A549 (cell line): ENCODE results near the gene TEX52. TPM values are rescaled to one million over a fixed set of nuclear protein-coding genes. Genes with fewer than 3 reads are reported as not detected.
A peak's percentile ranks its signal among the peaks of the same experiment; 100 is the strongest.

ENCODE experiments used
- ATAC-seq, 2 experiments: fragments of 200-7000 bp in 1 of 2; fragments of >200 bp in 1 of 2; cut with Nextera tagmentation in 1 of 2; cut with Tn5 transposase in 1 of 2; 3 replicates each; pipeline versions ENCODE4 v1.8.0 to v1.9.1; 2018 to 2020; ENCODE audit warnings: mild to moderate bottlenecking in 1 of 2, moderate library complexity in 1 of 2
- CTCF ChIA-PET: fragments of 300-600 bp; sonication (Branson Sonifier 250); formaldehyde crosslinking; extraction: SDS; loops from one replicate; lab custom pipeline; 2021; ENCODE audit warnings: antibody characterized with exemption, inconsistent platforms; lab: Yijun Ruan, JAX
- POLR2A ChIA-PET: fragments of 350-600 bp; formaldehyde crosslinking; extraction: SDS; loops from one replicate; lab custom pipeline; 2021; ENCODE audit warnings: antibody characterized with exemption, inconsistent platforms; lab: Yijun Ruan, JAX
- DNase-seq, 2 experiments: peaks; one replicate each; pipeline versions ENCODE4 v3.0.0 to v3.0.0-alpha.2; 2011 to 2016; ENCODE audit warnings: low read depth in 1 of 2, low spot score in 1 of 2
- FAIRE-seq: peaks from 2 replicates; lab custom pipeline; 2011; peaks lifted over from hg19 to GRCh38; lab: Jason Lieb, UNC
- H3K27ac ChIP-seq, 2 experiments: fragments of >200 bp; sonication (Bioruptor Twin); formaldehyde crosslinking; 3 replicates each; pipeline ENCODE4 v1.5.1; 2016 to 2017
- H3K4me1 ChIP-seq: fragments of >200 bp; sonication (Bioruptor Twin); formaldehyde crosslinking; 3 replicates; pipeline ENCODE4 v1.6.1; 2016
- H3K4me2 ChIP-seq: fragments of >200 bp; sonication (Bioruptor Twin); formaldehyde crosslinking; 3 replicates; pipeline ENCODE4 v1.6.1; 2016
- H3K4me3 ChIP-seq: fragments of >200 bp; sonication (Bioruptor Twin); formaldehyde crosslinking; 3 replicates; pipeline ENCODE4 v1.5.1; 2016
- H3K9me3 ChIP-seq: fragments of >200 bp; sonication (Bioruptor Twin); formaldehyde crosslinking; 3 replicates; pipeline ENCODE4 v1.6.1; 2016
- BCL3 ChIP-seq: fragments of >200 bp; sonication (Bioruptor Twin); formaldehyde crosslinking; IDR thresholded peaks from 3 replicates; pipeline ENCODE4 v1.6.1; 2016
- BHLHE40 ChIP-seq: IDR thresholded peaks from 2 replicates; pipeline ENCODE4 v1.6.1; 2012; ENCODE audit warnings: low read depth, low read length, inconsistent platforms
- CBX8 ChIP-seq: fragments of 200-600 bp; sonication (generic); IDR thresholded peaks from 2 replicates; pipeline ENCODE4 v1.6.1; 2016
- CEBPB ChIP-seq, 2 experiments: fragments of >200 bp in 1 of 2; sonication (Bioruptor Twin) in 1 of 2; formaldehyde crosslinking in 1 of 2; IDR thresholded peaks; 2 replicates each; pipeline ENCODE4 v1.6.1; 2012 to 2016
- CHD2 ChIP-seq: fragments of 150-350 bp; IDR thresholded peaks from 2 replicates; pipeline ENCODE4 v1.6.1; 2014; ENCODE audit warnings: low read length; ENCODE audit not compliant: partially characterized antibody
- E2F6 ChIP-seq: IDR thresholded peaks from 2 replicates; pipeline ENCODE4 v1.6.1; 2012; ENCODE audit warnings: low read depth, borderline replicate concordance
- EHF ChIP-seq: fragments of 250-450 bp; sonication (Bioruptor Pico); IDR thresholded peaks from 2 replicates; pipeline ENCODE4 v1.5.0; 2020; ENCODE audit warnings: mild to moderate bottlenecking
- HDAC2 ChIP-seq: fragments of 200-600 bp; sonication (generic); IDR thresholded peaks from 2 replicates; pipeline ENCODE4 v1.6.1; 2016
- HOXB13 ChIP-seq: fragments of 250-450 bp; sonication (Bioruptor Pico); IDR thresholded peaks from 2 replicates; pipeline ENCODE4 v1.5.0; 2020; ENCODE audit warnings: low read depth, mild to moderate bottlenecking, moderate library complexity
- JUN ChIP-seq, 2 experiments: fragments of >200 bp; sonication (Bioruptor Twin); formaldehyde crosslinking; IDR thresholded peaks; 2 replicates in 1 of 2; 3 replicates in 1 of 2; pipeline ENCODE4 v1.6.1; 2016 to 2017
- KDM5A ChIP-seq: fragments of 200-600 bp; sonication (generic); IDR thresholded peaks from 2 replicates; pipeline ENCODE4 v1.6.1; 2016; ENCODE audit warnings: antibody characterized with exemption, mild to moderate bottlenecking
- MAFK ChIP-seq: fragments of 450-650 bp; IDR thresholded peaks from 2 replicates; pipeline ENCODE4 v1.6.1; 2014; ENCODE audit not compliant: partially characterized antibody
- MAZ ChIP-seq: fragments of 150-350 bp; IDR thresholded peaks from 2 replicates; pipeline ENCODE4 v1.6.1; 2014; ENCODE audit warnings: antibody characterized with exemption, low read depth, low read length, borderline replicate concordance
- MYC ChIP-seq: IDR thresholded peaks from 2 replicates; pipeline ENCODE4 v1.6.1; 2012; ENCODE audit warnings: mild to moderate bottlenecking, inconsistent platforms, low read length, improper control_type of control experiment, borderline replicate concordance
- NPAS2 ChIP-seq: fragments of 250-450 bp; sonication (Bioruptor Pico); IDR thresholded peaks from 2 replicates; pipeline ENCODE4 v1.8.0; 2022; ENCODE audit warnings: mild to moderate bottlenecking, moderate library complexity, borderline replicate concordance
- PBX3 ChIP-seq: IDR thresholded peaks from 2 replicates; pipeline ENCODE4 v1.6.1; 2012
- RAD21 ChIP-seq, 2 experiments: fragments of >200 bp in 1 of 2; sonication (Bioruptor Twin) in 1 of 2; formaldehyde crosslinking in 1 of 2; IDR thresholded peaks in 1 of 2; conservative IDR thresholded peaks in 1 of 2; 2 replicates in 1 of 2; 3 replicates in 1 of 2; pipeline ENCODE4 v1.6.1; 2012 to 2018; ENCODE audit warnings: inconsistent platforms in 1 of 2
- REST ChIP-seq: fragments of 200-600 bp; sonication (generic); IDR thresholded peaks from 2 replicates; pipeline ENCODE4 v1.6.1; 2016; ENCODE audit warnings: antibody characterized with exemption, mild to moderate bottlenecking, moderate library complexity
- ZFP36 ChIP-seq: fragments of 450-650 bp; IDR thresholded peaks from 2 replicates; pipeline ENCODE4 v1.6.1; 2014; ENCODE audit warnings: borderline replicate concordance; ENCODE audit not compliant: partially characterized antibody
- ZSCAN20 ChIP-seq: fragments of 250-450 bp; sonication (Bioruptor Pico); IDR thresholded peaks from 2 replicates; pipeline ENCODE4 v1.8.0; 2022; ENCODE audit warnings: mild to moderate bottlenecking, moderate library complexity
- WGBS: methylation state at CpG from one replicate; pipeline ENCODE4 v1.1.6; 2017; ENCODE audit errors: missing lambda C conversion rate; 5-methylcytosine and 5-hydroxymethylcytosine counted together
- polyA plus RNA-seq, 4 experiments: library from polyadenylated mRNA; depleted of rRNA in 3 of 4; stranded (reverse); fragments of >200 nt; fragmentation: RNase III in 1 of 4; extraction: RNeasy Plus Mini Kit Qiagen cat#74134 plus additional on column Dnase treatment in 1 of 4; gene quantifications; 2 replicates in 3 of 4; 3 replicates in 1 of 4; pipeline ENCODE4 v1.2.3, GENCODE V29; 2011 to 2017
- TF ChIP-seq, protein P1 (sequence below): fragments of >200 bp; sonication (Bioruptor Twin); formaldehyde crosslinking; IDR thresholded peaks from 3 replicates; pipeline ENCODE4 v1.5.1; 2016
- TF ChIP-seq, protein P2 (sequence below): fragments of 250-450 bp; sonication (Bioruptor Pico); IDR thresholded peaks from 2 replicates; pipeline ENCODE4 v1.5.0; 2021; ENCODE audit warnings: mild to moderate bottlenecking, moderate library complexity, borderline replicate concordance

TEX52 gene
- polyA plus RNA-seq, 2 of the 4 experiments (the other 2 are of a cell fraction), result not detected

- no peak overlapping the region for H3K27ac ChIP-seq
- ChIA-PET CTCF (interaction anchor here (1.5 to 2.3 kb wide), 4 partner anchors 10 to 119 kb away, joined by 3 to 6 read pairs (median 4); no protein-coding TSS in a partner anchor), POLR2A (no interaction called here)
- no peaks in the 10 kb centered on the region for H3K9me3 ChIP-seq
- no peak for ATAC-seq
- no peak overlapping the region for H3K4me3 ChIP-seq
- WGBS, result 80% methylated on average over 6 of the region's 6 CpGs
- no peak for TF ChIP-seq HOXB13 (CRISPR knock-in tag)
- no peak for TF ChIP-seq EHF (CRISPR knock-in tag)
- no peak for TF ChIP-seq PBX3
- no peak for TF ChIP-seq REST
- no peak for TF ChIP-seq ZSCAN20 (CRISPR knock-in tag)
- no peak for TF ChIP-seq RAD21 (conservative IDR thresholded peaks at IDR 0.05 in 1 of 2, IDR thresholded peaks at IDR 0.05 in 1 of 2)
- no peak for TF ChIP-seq MYC
- no peak for TF ChIP-seq BHLHE40
- no peak for TF ChIP-seq CHD2
- no peak for TF ChIP-seq E2F6
- DNase-seq, result no peak
- H3K4me2 ChIP-seq, result no peak overlapping the region
- no peak for FAIRE-seq
- no peaks in the 10 kb centered on the region for H3K4me1 ChIP-seq
These were observed 32.3 kb downstream of the TEX52 start for GRCh38 chr12:2824541-2824940.

DNA sequence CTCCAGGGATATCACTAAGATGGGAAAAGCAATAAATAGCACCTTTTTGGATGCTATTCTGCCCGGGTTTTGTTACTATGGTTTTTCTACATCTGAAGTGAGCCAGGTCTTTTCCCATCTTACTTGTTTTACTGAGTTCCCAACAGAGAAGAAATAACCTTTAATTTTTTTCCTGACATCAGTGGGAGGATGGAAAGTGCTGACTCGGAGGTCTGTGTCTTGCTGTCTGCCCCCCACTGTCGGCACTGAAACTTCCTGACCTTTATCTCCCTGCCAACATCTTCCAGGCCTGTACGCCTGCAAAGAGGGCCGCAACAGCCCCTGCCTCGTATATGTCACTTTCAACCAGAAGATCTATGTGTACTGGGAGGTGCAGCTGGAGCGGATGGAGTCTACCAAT lies 33.4 kb downstream of the TEX52 start:
- CTCF ChIA-PET, result interaction anchor here (1.2 to 2.3 kb wide), 3 partner anchors 15 to 120 kb away, joined by 3 to 6 read pairs (median 3); no protein-coding TSS in a partner anchor
- no peak for DNase-seq
- TF ChIP-seq MAFK, result peak; percentile 92
- no peak for TF ChIP-seq BCL3
- TF ChIP-seq, all 56 proteins: peak for 1
- FAIRE-seq, result no peak
- H3K4me2 ChIP-seq, result no peak overlapping the region
- POLR2A ChIA-PET, result no interaction called here
- no peak overlapping the region for H3K4me3 ChIP-seq
- WGBS, result 80% methylated on average over 7 of the region's 7 CpGs
- H3K27ac ChIP-seq, result no peak overlapping the region
- no peaks in the 10 kb centered on the region for H3K4me1 ChIP-seq
- ATAC-seq, result no peak
- H3K9me3 ChIP-seq, result no peaks in the 10 kb centered on the region

- no peak overlapping the region for H3K4me2 ChIP-seq
- no peak for DNase-seq
- ChIA-PET POLR2A (interaction anchor here (2.8 kb wide), 1 partner anchor 7 kb away, joined by 10 read pairs; no protein-coding TSS in a partner anchor), CTCF (interaction anchor here (0.8 to 1.8 kb wide), 4 partner anchors 33 to 56 kb away, joined by 3 to 5 read pairs (median 3); no protein-coding TSS in a partner anchor)
- H3K9me3 ChIP-seq, result no peaks in the 10 kb centered on the region
- H3K27ac ChIP-seq, result no peak overlapping the region
- no peak for FAIRE-seq
- 80% methylated on average over 7 of the region's 9 CpGs for WGBS
- H3K4me1 ChIP-seq, result no peaks in the 10 kb centered on the region
- peak in 1 of 2 experiments; percentile 15; a peak in 1 of 6 replicates for ATAC-seq
- no peak overlapping the region for H3K4me3 ChIP-seq
- no peak for TF ChIP-seq JUN (IDR thresholded peaks at IDR 0.05)
- TF ChIP-seq, protein P1, sequence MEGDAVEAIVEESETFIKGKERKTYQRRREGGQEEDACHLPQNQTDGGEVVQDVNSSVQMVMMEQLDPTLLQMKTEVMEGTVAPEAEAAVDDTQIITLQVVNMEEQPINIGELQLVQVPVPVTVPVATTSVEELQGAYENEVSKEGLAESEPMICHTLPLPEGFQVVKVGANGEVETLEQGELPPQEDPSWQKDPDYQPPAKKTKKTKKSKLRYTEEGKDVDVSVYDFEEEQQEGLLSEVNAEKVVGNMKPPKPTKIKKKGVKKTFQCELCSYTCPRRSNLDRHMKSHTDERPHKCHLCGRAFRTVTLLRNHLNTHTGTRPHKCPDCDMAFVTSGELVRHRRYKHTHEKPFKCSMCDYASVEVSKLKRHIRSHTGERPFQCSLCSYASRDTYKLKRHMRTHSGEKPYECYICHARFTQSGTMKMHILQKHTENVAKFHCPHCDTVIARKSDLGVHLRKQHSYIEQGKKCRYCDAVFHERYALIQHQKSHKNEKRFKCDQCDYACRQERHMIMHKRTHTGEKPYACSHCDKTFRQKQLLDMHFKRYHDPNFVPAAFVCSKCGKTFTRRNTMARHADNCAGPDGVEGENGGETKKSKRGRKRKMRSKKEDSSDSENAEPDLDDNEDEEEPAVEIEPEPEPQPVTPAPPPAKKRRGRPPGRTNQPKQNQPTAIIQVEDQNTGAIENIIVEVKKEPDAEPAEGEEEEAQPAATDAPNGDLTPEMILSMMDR, result no peak
- TF ChIP-seq HDAC2, result no peak
- no peak for TF ChIP-seq CBX8
- no peak for TF ChIP-seq ZFP36
- TF ChIP-seq, protein P2, sequence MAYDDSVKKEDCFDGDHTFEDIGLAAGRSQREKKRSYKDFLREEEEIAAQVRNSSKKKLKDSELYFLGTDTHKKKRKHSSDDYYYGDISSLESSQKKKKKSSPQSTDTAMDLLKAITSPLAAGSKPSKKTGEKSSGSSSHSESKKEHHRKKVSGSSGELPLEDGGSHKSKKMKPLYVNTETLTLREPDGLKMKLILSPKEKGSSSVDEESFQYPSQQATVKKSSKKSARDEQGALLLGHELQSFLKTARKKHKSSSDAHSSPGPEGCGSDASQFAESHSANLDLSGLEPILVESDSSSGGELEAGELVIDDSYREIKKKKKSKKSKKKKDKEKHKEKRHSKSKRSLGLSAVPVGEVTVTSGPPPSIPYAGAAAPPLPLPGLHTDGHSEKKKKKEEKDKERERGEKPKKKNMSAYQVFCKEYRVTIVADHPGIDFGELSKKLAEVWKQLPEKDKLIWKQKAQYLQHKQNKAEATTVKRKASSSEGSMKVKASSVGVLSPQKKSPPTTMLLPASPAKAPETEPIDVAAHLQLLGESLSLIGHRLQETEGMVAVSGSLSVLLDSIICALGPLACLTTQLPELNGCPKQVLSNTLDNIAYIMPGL (CRISPR knock-in tag), result no peak
- no peak for TF ChIP-seq EHF (CRISPR knock-in tag)
- no peak for TF ChIP-seq CEBPB (IDR thresholded peaks at IDR 0.05)
- no peak for TF ChIP-seq MAZ
- no peak for TF ChIP-seq NPAS2 (CRISPR knock-in tag)
- TF ChIP-seq KDM5A, result no peak
These were observed 36.4 kb downstream of the TEX52 start for GRCh38 chr12:2820432-2820831.
